HEK293 (cell line): ENCODE results near the gene DCAF7.

ENCODE experiments used
- CTCF ChIA-PET: fragments of 350-600 bp; formaldehyde crosslinking; extraction: SDS; loops from one replicate; lab custom pipeline; 2021; ENCODE audit warnings: antibody characterized with exemption; lab: Yijun Ruan, JAX
- POLR2A ChIA-PET: fragments of 300-600 bp; formaldehyde crosslinking; extraction: SDS; loops from one replicate; lab custom pipeline; 2020; ENCODE audit warnings: antibody characterized with exemption, inconsistent platforms; lab: Yijun Ruan, JAX
- H3K27ac ChIP-seq: fragments of 200-500 bp; sonication (Bioruptor generic); 2 replicates; pipeline ENCODE4 v1.5.1; 2014; ENCODE audit warnings: low read depth, low read length, control low read depth, inconsistent platforms; ENCODE audit errors: extremely low read depth
- H3K36me3 ChIP-seq, 2 experiments: fragments of 200-500 bp in 1 of 2; sonication (Bioruptor generic) in 1 of 2; 1 replicate in 1 of 2; 2 replicates in 1 of 2; pipeline ENCODE4 v1.5.1; 2014 to 2017; ENCODE audit warnings: inconsistent platforms in 2 of 2, low read length in 2 of 2; ENCODE audit not compliant: control insufficient read depth in 2 of 2, insufficient read depth in 1 of 2
- H3K4me1 ChIP-seq: fragments of 200-500 bp; sonication (Bioruptor generic); 2 replicates; pipeline ENCODE4 v1.5.1; 2014; ENCODE audit warnings: mild to moderate bottlenecking, low read length, inconsistent platforms; ENCODE audit not compliant: control insufficient read depth, insufficient read depth
- H3K4me3 ChIP-seq: 2 replicates; pipeline ENCODE4 v1.5.1; 2011; ENCODE audit warnings: low read depth, mild to moderate bottlenecking, control low read depth, low read length, moderate library complexity
- H3K9me3 ChIP-seq: fragments of 200-500 bp; sonication (Bioruptor generic); 2 replicates; pipeline ENCODE4 v1.5.1; 2014; ENCODE audit warnings: low read depth, low read length, inconsistent platforms; ENCODE audit not compliant: control insufficient read depth, insufficient read depth
- FEZF1 ChIP-seq: fragments of 450-650 bp; formaldehyde crosslinking; IDR thresholded peaks from 2 replicates; pipeline ENCODE4 v1.5.1; 2016; ENCODE audit warnings: missing biosample characterization, missing genetic modification characterization
- HOXD13 ChIP-seq: sonication (generic); formaldehyde crosslinking; IDR thresholded peaks from 2 replicates; pipeline ENCODE4 v1.8.0; 2022; ENCODE audit warnings: missing genetic modification reagents, borderline replicate concordance
- IKZF3 ChIP-seq: fragments of 450-650 bp; IDR thresholded peaks from 2 replicates; pipeline ENCODE4 v1.5.0; 2018; ENCODE audit warnings: missing biosample characterization, mild to moderate bottlenecking, missing genetic modification characterization, moderate library complexity
- KLF10 ChIP-seq: fragments of 450-650 bp; IDR thresholded peaks from 2 replicates; pipeline ENCODE4 v1.5.1; 2018; ENCODE audit warnings: missing biosample characterization, mild to moderate bottlenecking, missing genetic modification characterization
- PRDM1 ChIP-seq: fragments of 450-650 bp; formaldehyde crosslinking; IDR thresholded peaks from 2 replicates; pipeline ENCODE4; 2016; ENCODE audit warnings: missing biosample characterization, missing genetic modification characterization
- SCRT2 ChIP-seq: fragments of 450-650 bp; formaldehyde crosslinking; IDR thresholded peaks from 2 replicates; pipeline ENCODE4 v1.5.1; 2016; ENCODE audit warnings: missing biosample characterization, missing genetic modification characterization
- SP2 ChIP-seq: fragments of 450-650 bp; formaldehyde crosslinking; IDR thresholded peaks from 2 replicates; pipeline ENCODE4 v1.5.1; 2016; ENCODE audit warnings: missing biosample characterization, missing genetic modification characterization
- ZBTB20 ChIP-seq: fragments of 450-650 bp; formaldehyde crosslinking; IDR thresholded peaks from 2 replicates; pipeline ENCODE4 v1.5.1; 2016; ENCODE audit warnings: missing biosample characterization, missing genetic modification characterization
- ZBTB8A ChIP-seq: fragments of 450-650 bp; formaldehyde crosslinking; IDR thresholded peaks from 2 replicates; pipeline ENCODE4 v1.5.1; 2016; ENCODE audit warnings: missing biosample characterization, missing genetic modification characterization
- ZFP37 ChIP-seq: fragments of 450-650 bp; formaldehyde crosslinking; IDR thresholded peaks from 2 replicates; pipeline ENCODE4 v1.5.1; 2016; ENCODE audit warnings: missing biosample characterization, missing genetic modification characterization
- ZNF132 ChIP-seq: fragments of 450-650 bp; formaldehyde crosslinking; IDR thresholded peaks from 2 replicates; pipeline ENCODE4 v1.5.1; 2017; ENCODE audit warnings: missing biosample characterization, missing genetic modification characterization, borderline replicate concordance
- ZNF138 ChIP-seq: fragments of 450-650 bp; formaldehyde crosslinking; IDR thresholded peaks from 2 replicates; pipeline ENCODE4 v1.5.1; 2016; ENCODE audit warnings: missing biosample characterization, missing genetic modification characterization, borderline replicate concordance
- ZNF2 ChIP-seq: fragments of 450-650 bp; formaldehyde crosslinking; IDR thresholded peaks from 2 replicates; pipeline ENCODE4 v1.5.1; 2016; ENCODE audit warnings: missing biosample characterization, missing genetic modification characterization
- ZNF280D ChIP-seq: fragments of 450-650 bp; formaldehyde crosslinking; IDR thresholded peaks from 2 replicates; pipeline ENCODE4 v1.5.1; 2016; ENCODE audit warnings: missing biosample characterization, missing genetic modification characterization
- ZNF335 ChIP-seq: fragments of 450-650 bp; formaldehyde crosslinking; conservative IDR thresholded peaks from 2 replicates; pipeline ENCODE4 v1.5.1; 2016; ENCODE audit warnings: missing biosample characterization, missing genetic modification characterization
- ZNF362 ChIP-seq: fragments of 450-650 bp; formaldehyde crosslinking; IDR thresholded peaks from 2 replicates; pipeline ENCODE4 v1.5.1; 2016; ENCODE audit warnings: missing biosample characterization, missing genetic modification characterization
- ZNF394 ChIP-seq: fragments of 450-650 bp; formaldehyde crosslinking; IDR thresholded peaks from 2 replicates; pipeline ENCODE4 v1.5.1; 2016; ENCODE audit warnings: missing biosample characterization, missing genetic modification characterization, mild to moderate bottlenecking, moderate library complexity, borderline replicate concordance
- ZNF501 ChIP-seq: fragments of 450-650 bp; formaldehyde crosslinking; IDR thresholded peaks from 2 replicates; pipeline ENCODE4 v1.5.1; 2016; ENCODE audit warnings: missing biosample characterization, missing genetic modification characterization
- ZNF548 ChIP-seq: fragments of 450-650 bp; formaldehyde crosslinking; IDR thresholded peaks from 2 replicates; pipeline ENCODE4 v1.5.1; 2016; ENCODE audit warnings: missing biosample characterization, missing genetic modification characterization
- ZNF600 ChIP-seq: fragments of 450-650 bp; formaldehyde crosslinking; IDR thresholded peaks from 2 replicates; pipeline ENCODE4 v1.5.1; 2016; ENCODE audit warnings: missing biosample characterization, missing genetic modification characterization
- ZNF645 ChIP-seq: fragments of 450-650 bp; formaldehyde crosslinking; IDR thresholded peaks from 2 replicates; pipeline ENCODE4; 2016; ENCODE audit warnings: missing biosample characterization, missing genetic modification characterization
- ZNF660 ChIP-seq: fragments of 450-650 bp; IDR thresholded peaks from 2 replicates; pipeline ENCODE4 v1.5.1; 2018; ENCODE audit warnings: missing biosample characterization, mild to moderate bottlenecking, missing genetic modification characterization
- ZNF670 ChIP-seq: fragments of 450-650 bp; formaldehyde crosslinking; IDR thresholded peaks from 2 replicates; pipeline ENCODE4 v1.5.1; 2016; ENCODE audit warnings: missing biosample characterization, missing genetic modification characterization, low read depth
- TF ChIP-seq, protein P1 (sequence below): fragments of 450-650 bp; formaldehyde crosslinking; IDR thresholded peaks from 2 replicates; pipeline ENCODE4 v1.5.1; 2016; ENCODE audit warnings: missing biosample characterization, missing genetic modification characterization

DCAF7 gene

DNA sequence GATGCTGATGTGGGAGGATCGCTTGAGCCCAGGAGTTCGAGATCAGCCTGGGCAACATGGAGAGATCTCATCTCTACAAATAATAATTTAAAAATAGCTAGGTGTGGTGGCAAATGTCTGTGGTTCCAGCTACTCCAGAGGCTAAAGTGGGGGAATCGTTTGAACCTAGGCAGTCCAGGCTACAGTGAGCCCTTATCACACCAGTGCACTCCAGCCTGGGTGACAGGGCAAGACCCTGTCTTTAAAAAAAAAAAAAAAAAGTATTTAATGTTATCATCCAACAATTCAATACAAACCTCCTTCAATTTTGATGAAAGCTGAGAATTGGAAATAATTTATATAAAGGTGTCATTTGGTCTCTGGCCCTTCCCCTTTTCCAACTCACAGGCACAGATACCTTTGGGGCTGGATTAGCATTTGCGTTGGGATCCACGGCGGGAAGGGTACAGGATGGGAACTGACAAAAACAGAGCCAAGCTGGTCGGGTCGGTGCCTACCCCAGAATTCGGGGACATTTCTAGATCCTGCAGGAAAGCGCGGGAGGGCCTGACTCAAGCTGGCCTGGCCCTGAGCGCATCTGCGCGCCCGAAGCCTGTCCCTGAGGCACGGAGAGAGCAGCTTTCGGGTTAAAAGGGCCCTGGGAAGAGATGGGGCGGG lies 860 bp upstream of the DCAF7 start (continued):
- TF ChIP-seq ZNF600 (tag by site-specific recombination) (peak; percentile 68; the same call in 1 of the 2 replicates), ZNF660 (tag by site-specific recombination) (no peak), ZNF280D (tag by site-specific recombination) (0 out of 2 replicates have a peak, but pooled peaks have one; percentile 43), ZNF645 (tag by site-specific recombination) (0 out of 2 replicates have a peak, but pooled peaks have one; percentile 55), ZBTB20 (tag by site-specific recombination) (peak; percentile 94), FEZF1 (tag by site-specific recombination) (no peak), ZNF362 (tag by site-specific recombination) (0 out of 2 replicates have a peak, but pooled peaks have one; percentile 36), ZFP37 (tag by site-specific recombination) (peak; percentile 68; the same call in 1 of the 2 replicates), IKZF3 (tag by site-specific recombination) (peak; percentile 27; the same call in 1 of the 2 replicates), ZNF394 (peak; percentile 62), ZNF2 (tag by site-specific recombination) (peak; percentile 92; the same call in 1 of the 2 replicates)

DNA sequence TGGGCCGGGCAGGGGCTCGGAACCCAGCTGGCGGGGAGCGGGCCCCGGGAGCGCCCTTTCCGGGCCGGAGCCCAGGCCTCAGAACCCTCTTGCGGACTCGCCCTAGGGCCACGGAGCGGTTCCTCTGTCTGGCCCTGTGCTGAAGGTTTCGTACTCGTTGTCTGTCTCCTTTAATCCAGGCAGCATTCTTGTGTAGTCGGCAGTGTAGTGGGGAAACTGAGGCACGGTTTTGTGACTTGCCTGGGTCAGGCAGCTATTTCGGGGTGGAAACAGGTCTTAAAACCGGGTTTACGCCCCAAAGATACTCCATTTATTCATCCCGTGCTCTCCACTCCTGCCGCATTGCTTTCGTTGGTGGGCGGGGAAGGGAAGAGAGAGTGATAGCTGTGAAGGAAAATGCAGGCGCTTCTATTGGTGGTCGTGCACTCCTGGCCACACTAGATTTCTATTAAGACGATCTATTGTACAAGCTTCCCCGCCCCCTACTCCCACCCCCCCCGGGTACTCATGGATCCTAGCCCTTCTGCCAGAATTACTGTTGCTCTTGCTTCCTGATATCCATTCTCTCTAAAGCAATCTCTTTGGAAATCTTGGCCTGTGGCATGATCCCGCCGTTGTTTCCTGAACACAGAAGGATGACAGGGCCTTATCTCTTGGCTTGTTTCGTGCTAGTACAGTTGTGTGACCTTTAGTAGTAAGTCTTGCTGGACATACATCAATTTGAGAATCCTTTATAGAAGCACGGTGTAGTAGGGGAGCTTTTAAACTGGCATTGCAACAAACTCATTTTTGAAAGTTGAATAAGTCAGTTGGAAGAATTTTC lies 751 bp downstream of the DCAF7 start:
- no peaks in the 10 kb centered on the region for H3K9me3 ChIP-seq
- H3K36me3 ChIP-seq: peaks cover 0 to 7% of the 10 kb centered on the region in 2 experiments; a peak in 1 of 3 replicates
- POLR2A ChIA-PET: interaction anchor here (0.5 to 3.3 kb wide), 21 partner anchors 9 to 292 kb away, joined by 3 to 24 read pairs (median 5); partner anchors contain the start of genes ACE, CCDC47, DDX42 and KCNH6
- H3K27ac ChIP-seq: peak overlapping the region; percentile 87
- peaks cover 12% of the 10 kb centered on the region for H3K4me1 ChIP-seq
- CTCF ChIA-PET: interaction anchor here (0.7 to 3.0 kb wide), 11 partner anchors 10 to 1561 kb away, joined by 3 to 17 read pairs (median 3); no protein-coding TSS in a partner anchor
- H3K4me3 ChIP-seq: peak overlapping the region; percentile 97
- TF ChIP-seq KLF10 (tag by site-specific recombination) (0 out of 2 replicates have a peak, but pooled peaks have one; percentile 23), ZNF501 (tag by site-specific recombination) (peak; percentile 31; the same call in 1 of the 2 replicates), ZNF548 (tag by site-specific recombination) (no peak), ZNF335 (tag by site-specific recombination) (peak; percentile 43), ZNF670 (tag by site-specific recombination) (no peak), ZNF132 (tag by site-specific recombination) (no peak), ZNF600 (tag by site-specific recombination) (0 out of 2 replicates have a peak, but pooled peaks have one; percentile 4), ZNF394 (peak; percentile 41; the same call in 1 of the 2 replicates), PRDM1 (tag by site-specific recombination) (peak; percentile 67; the same call in 1 of the 2 replicates), HOXD13 (0 out of 2 replicates have a peak, but pooled peaks have one; percentile 10), ZBTB8A (peak; percentile 69), SCRT2 (tag by site-specific recombination) (0 out of 2 replicates have a peak, but pooled peaks have one; percentile 11), ZNF138 (tag by site-specific recombination) (no peak), SP2 (tag by site-specific recombination) (peak; percentile 47)
- TF ChIP-seq, protein P1, sequence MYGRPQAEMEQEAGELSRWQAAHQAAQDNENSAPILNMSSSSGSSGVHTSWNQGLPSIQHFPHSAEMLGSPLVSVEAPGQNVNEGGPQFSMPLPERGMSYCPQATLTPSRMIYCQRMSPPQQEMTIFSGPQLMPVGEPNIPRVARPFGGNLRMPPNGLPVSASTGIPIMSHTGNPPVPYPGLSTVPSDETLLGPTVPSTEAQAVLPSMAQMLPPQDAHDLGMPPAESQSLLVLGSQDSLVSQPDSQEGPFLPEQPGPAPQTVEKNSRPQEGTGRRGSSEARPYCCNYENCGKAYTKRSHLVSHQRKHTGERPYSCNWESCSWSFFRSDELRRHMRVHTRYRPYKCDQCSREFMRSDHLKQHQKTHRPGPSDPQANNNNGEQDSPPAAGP (tag by site-specific recombination): 0 out of 2 replicates have a peak, but pooled peaks have one; percentile 5
